22Rv1 (cell line): ENCODE measurements around the gene MAPK1.

Experiments used
- CTCF ChIP-seq: fragments of 450-650 bp; IDR thresholded peaks from 2 replicates; pipeline ENCODE4 v1.5.1; 2017; ENCODE audit warnings: mild to moderate bottlenecking
- ZFX ChIP-seq: fragments of 450-650 bp; IDR thresholded peaks from 2 replicates; pipeline ENCODE4 v1.6.1; 2017; ENCODE audit warnings: antibody characterized with exemption, borderline replicate concordance

- no peak for TF ChIP-seq CTCF
- TF ChIP-seq ZFX = no peak
These were observed 88.0 kb downstream of the MAPK1 start for GRCh38 chr22:21779444-21779843.
